ENCODE data around the gene TNFRSF14. TPM values are rescaled to one million over a fixed set of nuclear protein-coding genes. Genes with fewer than 3 reads are reported as not detected.

The TNFRSF14 gene
- total and polyA plus RNA-seq, 2 of the 13 experiments (the other 11 are each of a cell fraction or from before 2014, with no cell fraction given), result 11.9 to 49.9 TPM

GRCh38 chr1:2556277-2556677 lies at the start of gene TNFRSF14 (continued):
- peak; percentile 37; the same call in 1 of the 2 replicates for TF ChIP-seq ZNF230 (CRISPR knock-in tag; IDR thresholded peaks at IDR 0.05)
- no peak for TF ChIP-seq JUN (CRISPR knock-in tag; IDR thresholded peaks at IDR 0.05)
- TF ChIP-seq TFDP2 (CRISPR knock-in tag; IDR thresholded peaks at IDR 0.05), result 0 out of 2 replicates have a peak, but pooled peaks have one; percentile 3
- TF ChIP-seq MIER2 (CRISPR knock-in tag; IDR thresholded peaks at IDR 0.05), result no peak
- TF ChIP-seq MXD4 (CRISPR knock-in tag; IDR thresholded peaks at IDR 0.05), result no peak
- no peak for TF ChIP-seq ZBTB10 (CRISPR knock-in tag; IDR thresholded peaks at IDR 0.05; ENCODE audit: borderline replicate concordance)
- no peak; the same call in 1 of the 2 replicates for TF ChIP-seq NR2F2 (IDR thresholded peaks at IDR 0.05; ENCODE audit: borderline replicate concordance, low read depth)
- TF ChIP-seq THRA (CRISPR knock-in tag; IDR thresholded peaks at IDR 0.05; ENCODE audit: borderline replicate concordance), result no peak
- no peak for TF ChIP-seq HNF1A (IDR thresholded peaks at IDR 0.05; ENCODE audit: low read depth)
- TF ChIP-seq HNF1A (CRISPR knock-in tag; IDR thresholded peaks at IDR 0.05; ENCODE audit: borderline replicate concordance), result no peak
- TF ChIP-seq PCBP2 (optimal IDR thresholded peaks at IDR 0.05; ENCODE audit: low read depth, low read length, poor library complexity, severe bottlenecking), result no peak
- TF ChIP-seq POLR2A (IDR thresholded peaks at IDR 0.05; ENCODE audit: insufficient read depth in 1 of 2, low read depth in 2 of 2, low read length in 2 of 2), result no peak
- TF ChIP-seq MYNN (CRISPR knock-in tag; IDR thresholded peaks at IDR 0.05; ENCODE audit: low read depth), result no peak
- TF ChIP-seq SYNCRIP (IDR thresholded peaks at IDR 0.05; ENCODE audit: insufficient read depth, low read depth, low read length), result no peak
- TF ChIP-seq ZNF20 (CRISPR knock-in tag; IDR thresholded peaks at IDR 0.05), result no peak
- no peak for TF ChIP-seq ZNF713 (CRISPR knock-in tag; IDR thresholded peaks at IDR 0.05)
- no peak for TF ChIP-seq HNF1B (CRISPR knock-in tag; IDR thresholded peaks at IDR 0.05)

All from HepG2 (cell line).